HEK293 (cell line): Measurements from ENCODE around the gene ERH.

Experiments used
- CTCF ChIA-PET: fragments of 350-600 bp; formaldehyde crosslinking; extraction: SDS; loops from one replicate; lab custom pipeline; 2021; ENCODE audit warnings: antibody characterized with exemption; lab: Yijun Ruan, JAX
- POLR2A ChIA-PET: fragments of 300-600 bp; formaldehyde crosslinking; extraction: SDS; loops from one replicate; lab custom pipeline; 2020; ENCODE audit warnings: antibody characterized with exemption, inconsistent platforms; lab: Yijun Ruan, JAX
- H3K27ac ChIP-seq: fragments of 200-500 bp; sonication (Bioruptor generic); 2 replicates; pipeline ENCODE4 v1.5.1; 2014; ENCODE audit warnings: low read depth, low read length, control low read depth, inconsistent platforms; ENCODE audit errors: extremely low read depth
- H3K36me3 ChIP-seq, 2 experiments: fragments of 200-500 bp in 1 of 2; sonication (Bioruptor generic) in 1 of 2; 1 replicate in 1 of 2; 2 replicates in 1 of 2; pipeline ENCODE4 v1.5.1; 2014 to 2017; ENCODE audit warnings: inconsistent platforms in 2 of 2, low read length in 2 of 2; ENCODE audit not compliant: control insufficient read depth in 2 of 2, insufficient read depth in 1 of 2
- H3K4me1 ChIP-seq: fragments of 200-500 bp; sonication (Bioruptor generic); 2 replicates; pipeline ENCODE4 v1.5.1; 2014; ENCODE audit warnings: mild to moderate bottlenecking, low read length, inconsistent platforms; ENCODE audit not compliant: control insufficient read depth, insufficient read depth
- H3K4me3 ChIP-seq: 2 replicates; pipeline ENCODE4 v1.5.1; 2011; ENCODE audit warnings: low read depth, mild to moderate bottlenecking, control low read depth, low read length, moderate library complexity
- H3K9me3 ChIP-seq: fragments of 200-500 bp; sonication (Bioruptor generic); 2 replicates; pipeline ENCODE4 v1.5.1; 2014; ENCODE audit warnings: low read depth, low read length, inconsistent platforms; ENCODE audit not compliant: control insufficient read depth, insufficient read depth
- GLIS1 ChIP-seq: fragments of 450-650 bp; formaldehyde crosslinking; IDR thresholded peaks from 2 replicates; pipeline ENCODE4 v1.5.1; 2016; ENCODE audit warnings: missing biosample characterization, missing genetic modification characterization
- MZF1 ChIP-seq: fragments of 450-650 bp; formaldehyde crosslinking; IDR thresholded peaks from 2 replicates; pipeline ENCODE4 v1.5.1; 2017; ENCODE audit warnings: missing biosample characterization, missing genetic modification characterization, borderline replicate concordance
- ZBTB17 ChIP-seq: fragments of 450-650 bp; formaldehyde crosslinking; IDR thresholded peaks from 2 replicates; pipeline ENCODE4 v1.5.1; 2016; ENCODE audit warnings: missing biosample characterization, missing genetic modification characterization
- ZBTB20 ChIP-seq: fragments of 450-650 bp; formaldehyde crosslinking; IDR thresholded peaks from 2 replicates; pipeline ENCODE4 v1.5.1; 2016; ENCODE audit warnings: missing biosample characterization, missing genetic modification characterization
- ZBTB6 ChIP-seq: fragments of 450-650 bp; formaldehyde crosslinking; IDR thresholded peaks from 2 replicates; pipeline ENCODE4 v1.5.1; 2017; ENCODE audit warnings: missing biosample characterization, missing genetic modification characterization
- ZFP69B ChIP-seq: fragments of 450-650 bp; formaldehyde crosslinking; IDR thresholded peaks from 2 replicates; pipeline ENCODE4 v1.5.1; 2016; ENCODE audit warnings: missing biosample characterization, missing genetic modification characterization
- ZIC2 ChIP-seq: fragments of 450-650 bp; formaldehyde crosslinking; IDR thresholded peaks from 2 replicates; pipeline ENCODE4 v1.5.1; 2016; ENCODE audit warnings: missing biosample characterization, missing genetic modification characterization
- ZNF10 ChIP-seq: fragments of 450-650 bp; formaldehyde crosslinking; IDR thresholded peaks from 2 replicates; pipeline ENCODE4 v1.5.1; 2017; ENCODE audit warnings: missing biosample characterization, missing genetic modification characterization
- ZNF132 ChIP-seq: fragments of 450-650 bp; formaldehyde crosslinking; IDR thresholded peaks from 2 replicates; pipeline ENCODE4 v1.5.1; 2017; ENCODE audit warnings: missing biosample characterization, missing genetic modification characterization, borderline replicate concordance
- ZNF175 ChIP-seq: fragments of 450-650 bp; formaldehyde crosslinking; IDR thresholded peaks from 2 replicates; pipeline ENCODE4 v1.5.1; 2016; ENCODE audit warnings: missing biosample characterization, missing genetic modification characterization
- ZNF23 ChIP-seq: fragments of 450-650 bp; formaldehyde crosslinking; IDR thresholded peaks from 2 replicates; pipeline ENCODE4 v1.5.1; 2016; ENCODE audit warnings: missing biosample characterization, missing genetic modification characterization, borderline replicate concordance
- ZNF248 ChIP-seq: fragments of 450-650 bp; formaldehyde crosslinking; IDR thresholded peaks from 2 replicates; pipeline ENCODE4 v1.5.1; 2017; ENCODE audit warnings: missing biosample characterization, missing genetic modification characterization
- ZNF292 ChIP-seq: fragments of 450-650 bp; formaldehyde crosslinking; IDR thresholded peaks from 2 replicates; pipeline ENCODE4 v1.5.1; 2016; ENCODE audit warnings: low read depth, missing biosample characterization, missing genetic modification characterization, borderline replicate concordance
- ZNF311 ChIP-seq: fragments of 450-650 bp; formaldehyde crosslinking; IDR thresholded peaks from 2 replicates; pipeline ENCODE4 v1.5.1; 2017; ENCODE audit warnings: missing biosample characterization, missing genetic modification characterization, borderline replicate concordance
- ZNF529 ChIP-seq: fragments of 450-650 bp; formaldehyde crosslinking; IDR thresholded peaks from 2 replicates; pipeline ENCODE4 v1.5.1; 2017; ENCODE audit warnings: missing genetic modification characterization, missing biosample characterization; ENCODE audit not compliant: insufficient replicate concordance
- ZNF549 ChIP-seq: fragments of 450-650 bp; IDR thresholded peaks from 2 replicates; pipeline ENCODE4 v1.5.1; 2018; ENCODE audit warnings: missing biosample characterization, missing genetic modification characterization, mild to moderate bottlenecking, inconsistent platforms, moderate library complexity
- ZNF555 ChIP-seq: fragments of 450-650 bp; formaldehyde crosslinking; conservative IDR thresholded peaks from 2 replicates; pipeline ENCODE4 v1.5.1; 2017; ENCODE audit warnings: missing biosample characterization, mild to moderate bottlenecking, missing genetic modification characterization, inconsistent platforms
- ZNF561 ChIP-seq: fragments of 450-650 bp; IDR thresholded peaks from 2 replicates; pipeline ENCODE4 v1.5.1; 2018; ENCODE audit warnings: missing biosample characterization, missing genetic modification characterization, borderline replicate concordance
- ZNF777 ChIP-seq: fragments of 450-650 bp; formaldehyde crosslinking; IDR thresholded peaks from 2 replicates; pipeline ENCODE4 v1.5.1; 2017; ENCODE audit warnings: missing biosample characterization, missing genetic modification characterization, borderline replicate concordance
- ZNF785 ChIP-seq: fragments of 450-650 bp; formaldehyde crosslinking; IDR thresholded peaks from 2 replicates; pipeline ENCODE4 v1.5.1; 2016; ENCODE audit warnings: missing biosample characterization, missing genetic modification characterization
- ZNF843 ChIP-seq: fragments of 450-650 bp; formaldehyde crosslinking; IDR thresholded peaks from 2 replicates; pipeline ENCODE4 v1.5.1; 2016; ENCODE audit warnings: missing biosample characterization, missing genetic modification characterization
- ZSCAN4 ChIP-seq: fragments of 450-650 bp; formaldehyde crosslinking; IDR thresholded peaks from 2 replicates; pipeline ENCODE4 v1.5.1; 2017; ENCODE audit warnings: missing biosample characterization, missing genetic modification characterization
- TF ChIP-seq, protein P1 (sequence below): fragments of 450-650 bp; formaldehyde crosslinking; IDR thresholded peaks from 2 replicates; pipeline ENCODE4 v1.5.1; 2016; ENCODE audit warnings: missing biosample characterization, missing genetic modification characterization
- TF ChIP-seq, protein P2 (sequence below): fragments of 450-650 bp; formaldehyde crosslinking; IDR thresholded peaks from 2 replicates; pipeline ENCODE4 v1.5.1; 2016; ENCODE audit warnings: missing biosample characterization, missing genetic modification characterization

Gene ERH

GRCh38 chr14:69346710-69347109, 51.4 kb downstream of the ERH start:
- CTCF ChIA-PET = interaction anchor here (0.6 to 2.1 kb wide), 18 partner anchors 10 to 224 kb away, joined by 3 to 10 read pairs (median 4); no protein-coding TSS in a partner anchor
- Histone ChIP-seq H3K9me3 (no peaks in the 10 kb centered on the region), H3K27ac (no peak overlapping the region), H3K4me3 (no peak overlapping the region), H3K4me1 (no peaks in the 10 kb centered on the region), H3K36me3 (peaks cover 0 to 9% of the 10 kb centered on the region in 2 experiments; a peak in 1 of 3 replicates)
- TF ChIP-seq ZBTB17 (peak; percentile 33; the same call in 1 of the 2 replicates), ZNF292 (tag by site-specific recombination) (no peak), MZF1 (no peak), ZFP69B (no peak), ZBTB6 (tag by site-specific recombination) (no peak), GLIS1 (peak; percentile 29; the same call in 1 of the 2 replicates), ZNF555 (tag by site-specific recombination) (no peak), ZIC2 (tag by site-specific recombination) (0 out of 2 replicates have a peak, but pooled peaks have one; percentile 10), ZNF132 (tag by site-specific recombination) (no peak), ZNF777 (no peak), ZNF23 (tag by site-specific recombination) (no peak)
- TF ChIP-seq, protein P1, sequence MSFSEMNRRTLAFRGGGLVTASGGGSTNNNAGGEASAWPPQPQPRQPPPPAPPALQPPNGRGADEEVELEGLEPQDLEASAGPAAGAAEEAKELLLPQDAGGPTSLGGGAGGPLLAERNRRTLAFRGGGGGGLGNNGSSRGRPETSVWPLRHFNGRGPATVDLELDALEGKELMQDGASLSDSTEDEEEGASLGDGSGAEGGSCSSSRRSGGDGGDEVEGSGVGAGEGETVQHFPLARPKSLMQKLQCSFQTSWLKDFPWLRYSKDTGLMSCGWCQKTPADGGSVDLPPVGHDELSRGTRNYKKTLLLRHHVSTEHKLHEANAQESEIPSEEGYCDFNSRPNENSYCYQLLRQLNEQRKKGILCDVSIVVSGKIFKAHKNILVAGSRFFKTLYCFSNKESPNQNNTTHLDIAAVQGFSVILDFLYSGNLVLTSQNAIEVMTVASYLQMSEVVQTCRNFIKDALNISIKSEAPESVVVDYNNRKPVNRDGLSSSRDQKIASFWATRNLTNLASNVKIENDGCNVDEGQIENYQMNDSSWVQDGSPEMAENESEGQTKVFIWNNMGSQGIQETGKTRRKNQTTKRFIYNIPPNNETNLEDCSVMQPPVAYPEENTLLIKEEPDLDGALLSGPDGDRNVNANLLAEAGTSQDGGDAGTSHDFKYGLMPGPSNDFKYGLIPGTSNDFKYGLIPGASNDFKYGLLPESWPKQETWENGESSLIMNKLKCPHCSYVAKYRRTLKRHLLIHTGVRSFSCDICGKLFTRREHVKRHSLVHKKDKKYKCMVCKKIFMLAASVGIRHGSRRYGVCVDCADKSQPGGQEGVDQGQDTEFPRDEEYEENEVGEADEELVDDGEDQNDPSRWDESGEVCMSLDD (tag by site-specific recombination) = no peak
- POLR2A ChIA-PET = no interaction called here

DNA sequence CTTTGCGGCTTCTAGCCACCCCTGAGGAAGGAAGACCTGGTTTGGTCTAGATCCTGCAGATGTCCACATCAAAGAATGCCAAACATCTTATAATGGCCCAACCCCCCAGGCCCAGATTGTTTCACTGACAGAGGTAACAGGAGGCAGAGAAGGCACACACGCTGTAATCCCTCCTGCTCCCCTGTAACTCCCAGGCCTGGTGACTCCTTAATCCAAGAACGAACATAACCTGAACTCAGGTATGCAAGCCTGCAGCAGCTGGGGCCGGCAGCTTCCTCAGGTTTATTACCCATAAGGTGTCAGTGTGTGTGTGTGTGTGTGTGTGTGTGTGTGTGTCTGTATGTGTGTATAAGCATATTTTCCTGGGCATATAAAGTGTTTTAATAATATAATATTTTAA, 52.7 kb downstream of the ERH start:
- CTCF ChIA-PET = interaction anchor here (0.7 to 1.7 kb wide), 4 partner anchors 83 to 104 kb away, joined by 3 to 7 read pairs (median 3); no protein-coding TSS in a partner anchor

DNA sequence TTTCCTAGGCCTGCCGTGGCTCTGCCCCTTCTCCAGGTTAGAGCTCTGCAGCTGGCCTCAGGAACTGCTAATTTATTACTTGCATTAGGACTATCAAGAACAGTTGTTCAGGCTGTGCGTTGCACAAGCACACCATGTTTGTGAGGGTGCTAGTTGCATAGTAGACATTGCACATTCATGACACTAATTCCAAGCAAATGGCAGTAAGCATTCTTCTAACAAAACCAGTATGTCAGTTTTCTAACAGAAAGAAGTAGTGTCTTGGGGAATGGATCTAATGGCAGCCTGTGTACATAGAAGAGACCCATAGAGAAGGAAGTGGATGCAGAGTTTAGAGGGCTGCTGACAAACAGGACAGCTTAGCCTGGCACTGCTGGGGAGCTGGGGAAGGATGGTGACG, 53.9 kb downstream of the ERH start:
- no peaks in the 10 kb centered on the region for H3K4me1 ChIP-seq
- no peak overlapping the region for H3K4me3 ChIP-seq
- POLR2A ChIA-PET = no interaction called here
- peaks cover 0 to 14% of the 10 kb centered on the region in 2 experiments; a peak in 1 of 3 replicates for H3K36me3 ChIP-seq
- no peaks in the 10 kb centered on the region for H3K9me3 ChIP-seq
- no peak overlapping the region for H3K27ac ChIP-seq
- CTCF ChIA-PET = interaction anchor here (0.7 to 1.2 kb wide), 2 partner anchors 82 to 102 kb away, joined by 3 read pairs; no protein-coding TSS in a partner anchor
- TF ChIP-seq ZNF529 (tag by site-specific recombination) = no peak
- no peak for TF ChIP-seq ZNF561
- no peak for TF ChIP-seq ZNF10
- TF ChIP-seq ZBTB20 (tag by site-specific recombination) = no peak
- TF ChIP-seq, protein P2, sequence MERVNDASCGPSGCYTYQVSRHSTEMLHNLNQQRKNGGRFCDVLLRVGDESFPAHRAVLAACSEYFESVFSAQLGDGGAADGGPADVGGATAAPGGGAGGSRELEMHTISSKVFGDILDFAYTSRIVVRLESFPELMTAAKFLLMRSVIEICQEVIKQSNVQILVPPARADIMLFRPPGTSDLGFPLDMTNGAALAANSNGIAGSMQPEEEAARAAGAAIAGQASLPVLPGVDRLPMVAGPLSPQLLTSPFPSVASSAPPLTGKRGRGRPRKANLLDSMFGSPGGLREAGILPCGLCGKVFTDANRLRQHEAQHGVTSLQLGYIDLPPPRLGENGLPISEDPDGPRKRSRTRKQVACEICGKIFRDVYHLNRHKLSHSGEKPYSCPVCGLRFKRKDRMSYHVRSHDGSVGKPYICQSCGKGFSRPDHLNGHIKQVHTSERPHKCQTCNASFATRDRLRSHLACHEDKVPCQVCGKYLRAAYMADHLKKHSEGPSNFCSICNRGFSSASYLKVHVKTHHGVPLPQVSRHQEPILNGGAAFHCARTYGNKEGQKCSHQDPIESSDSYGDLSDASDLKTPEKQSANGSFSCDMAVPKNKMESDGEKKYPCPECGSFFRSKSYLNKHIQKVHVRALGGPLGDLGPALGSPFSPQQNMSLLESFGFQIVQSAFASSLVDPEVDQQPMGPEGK (tag by site-specific recombination) = no peak
- no peak for TF ChIP-seq ZNF311
- no peak for TF ChIP-seq ZNF785 (tag by site-specific recombination)
- TF ChIP-seq ZNF175 (tag by site-specific recombination) = no peak
- no peak for TF ChIP-seq ZNF549 (tag by site-specific recombination)

More for the DNA sequence above, 52.7 kb downstream of the ERH start:
- H3K27ac ChIP-seq = no peak overlapping the region
- no peak overlapping the region for H3K4me3 ChIP-seq
- TF ChIP-seq ZNF248 (tag by site-specific recombination) (no peak), ZNF843 (tag by site-specific recombination) (no peak), ZSCAN4 (tag by site-specific recombination) (peak; percentile 63; the same call in 1 of the 2 replicates), ZNF555 (tag by site-specific recombination) (no peak), ZNF10 (no peak)
- TF ChIP-seq, all 188 proteins: peak for 1
- Histone ChIP-seq H3K9me3 (no peaks in the 10 kb centered on the region), H3K4me1 (no peaks in the 10 kb centered on the region), H3K36me3 (peaks cover 0 to 12% of the 10 kb centered on the region in 2 experiments; a peak in 1 of 3 replicates)
- POLR2A ChIA-PET = no interaction called here
